Hepatocyte (in vitro differentiated cells): ENCODE data around the gene PITHD1.

Experiments used
- CTCF ChIP-seq: fragments of 200-600 bp; sonication (generic); IDR thresholded peaks from 2 replicates; pipeline ENCODE4 v1.5.1; 2016; ENCODE audit warnings: antibody characterized with exemption, mild to moderate bottlenecking; ENCODE audit not compliant: poor library complexity
- EZH2 ChIP-seq: fragments of 200-600 bp; sonication (generic); IDR thresholded peaks from 2 replicates; pipeline ENCODE4 v1.6.1; 2016; ENCODE audit warnings: antibody characterized with exemption, mild to moderate bottlenecking, borderline replicate concordance

- no peak for TF ChIP-seq EZH2
- no peak for TF ChIP-seq CTCF
Measured at GRCh38 chr1:23791516-23792047, 13.4 kb downstream of the PITHD1 start.
